H1 (cell line): ENCODE measurements around the gene MEP1B. TPM values are rescaled to one million over a fixed set of nuclear protein-coding genes. Genes with fewer than 3 reads are reported as not detected.

Experiments
- CTCF ChIA-PET: fragments of 300-600 bp; sonication (Branson Sonifier 250); formaldehyde crosslinking; loops from one replicate; lab custom pipeline; 2021; ENCODE audit not compliant: partially characterized antibody; lab: Charles Lee
- POLR2A ChIA-PET: fragments of 300-600 bp; sonication (Branson Sonifier 250); formaldehyde crosslinking; loops from one replicate; lab custom pipeline; 2021; ENCODE audit warnings: inconsistent platforms; ENCODE audit not compliant: partially characterized antibody; lab: Charles Lee
- DNase-seq, 2 experiments: peaks; one replicate each; pipeline versions ENCODE4 v3.0.0 to v3.0.0-alpha.2; 2010 to 2022; ENCODE audit warnings: low spot score in 2 of 2, low read depth in 1 of 2, mixed read lengths in 1 of 2
- FAIRE-seq: peaks from 2 replicates; lab custom pipeline; 2011; peaks lifted over from hg19 to GRCh38; lab: Jason Lieb, UNC
- H2AFZ ChIP-seq: 2 replicates; pipeline ENCODE4 v1.8.1; 2012; ENCODE audit warnings: low read length, inconsistent platforms
- H2AK5ac ChIP-seq: 2 replicates; pipeline ENCODE4 v1.6.1; 2013; ENCODE audit warnings: low read depth, low read length
- H2BK120ac ChIP-seq: replicated peaks from 2 replicates; pipeline ENCODE3; 2013; ENCODE audit warnings: low read depth, low read length, inconsistent platforms
- H2BK12ac ChIP-seq: 2 replicates; pipeline ENCODE4 v1.6.1; 2013; ENCODE audit warnings: low read depth, low read length
- H2BK15ac ChIP-seq: 2 replicates; pipeline ENCODE4 v1.6.1; 2013; ENCODE audit warnings: low read length
- H2BK20ac ChIP-seq: 2 replicates; pipeline ENCODE4 v1.6.1; 2013; ENCODE audit warnings: low read length
- H2BK5ac ChIP-seq: 2 replicates; pipeline ENCODE4 v1.6.1; 2013; ENCODE audit warnings: low read depth, low read length
- H3K14ac ChIP-seq: 2 replicates; pipeline ENCODE4 v1.6.1; 2013; ENCODE audit warnings: inconsistent platforms; ENCODE audit not compliant: insufficient read length
- H3K18ac ChIP-seq: 2 replicates; pipeline ENCODE4 v1.6.1; 2013; ENCODE audit warnings: low read length; ENCODE audit errors: extremely low read depth
- H3K23ac ChIP-seq: 2 replicates; pipeline ENCODE4 v1.6.1; 2013; ENCODE audit warnings: inconsistent platforms; ENCODE audit not compliant: insufficient read length
- H3K23me2 ChIP-seq: 2 replicates; pipeline ENCODE4 v1.6.1; 2013; ENCODE audit warnings: low read depth, low read length
- H3K27ac ChIP-seq: 2 replicates; pipeline ENCODE4 v1.6.1; 2011; ENCODE audit warnings: low read depth, low read length, inconsistent platforms
- H3K27me3 ChIP-seq, 4 experiments: replicated peaks in 1 of 4; 1 replicate in 1 of 4; 2 replicates in 3 of 4; pipeline versions ENCODE4 v1.6.1 to v1.8.1; 2011 to 2013; ENCODE audit warnings: low read length in 3 of 4, mild to moderate bottlenecking in 3 of 4, inconsistent platforms in 2 of 4, mixed read lengths in 2 of 4, moderate library complexity in 1 of 4; ENCODE audit not compliant: control insufficient read depth in 3 of 4, insufficient read depth in 3 of 4; ENCODE audit errors: extremely low read depth in 1 of 4
- H3K36me3 ChIP-seq, 4 experiments: 2 replicates each; pipeline versions ENCODE4 v1.6.1 to v1.8.1; 2011 to 2013; ENCODE audit warnings: mild to moderate bottlenecking in 4 of 4, low read length in 3 of 4, moderate library complexity in 2 of 4, control low read depth in 1 of 4, inconsistent platforms in 1 of 4; ENCODE audit not compliant: insufficient read depth in 4 of 4, control insufficient read depth in 2 of 4
- H3K4ac ChIP-seq: replicated peaks from 2 replicates; pipeline ENCODE3; 2013; ENCODE audit warnings: low read length, low read depth, mixed read lengths, inconsistent platforms; ENCODE audit not compliant: insufficient read length
- H3K4me1 ChIP-seq, 4 experiments: replicated peaks in 1 of 4; 1 replicate in 1 of 4; 2 replicates in 3 of 4; pipeline versions ENCODE4 v1.6.1 to v1.8.1; 2011 to 2013; ENCODE audit warnings: low read length in 3 of 4, inconsistent platforms in 2 of 4, mixed read lengths in 1 of 4; ENCODE audit not compliant: insufficient read depth in 4 of 4, control insufficient read depth in 3 of 4
- H3K4me2 ChIP-seq, 2 experiments: 2 replicates each; pipeline versions ENCODE4 v1.6.1 to v1.8.1; 2011 to 2013; ENCODE audit warnings: low read depth in 2 of 2, low read length in 2 of 2, control low read depth in 1 of 2, inconsistent platforms in 1 of 2, mild to moderate bottlenecking in 1 of 2; ENCODE audit not compliant: insufficient read depth in 1 of 2
- H3K4me3 ChIP-seq, 4 experiments: fragments of 200-600, 300-600 bp in 1 of 4; sonication (generic), shearing (Covaris generic), sonication (Bioruptor Twin) in 1 of 4; 2 replicates each; pipeline versions ENCODE4 v1.5.1 to v1.8.1; 2011 to 2016; ENCODE audit warnings: low read length in 4 of 4, low read depth in 3 of 4, control low read depth in 2 of 4, inconsistent platforms in 2 of 4, mild to moderate bottlenecking in 2 of 4, mixed read lengths in 1 of 4, moderate library complexity in 1 of 4; ENCODE audit not compliant: insufficient read depth in 2 of 4; ENCODE audit errors: extremely low read depth in 1 of 4
- H3K56ac ChIP-seq: replicated peaks from 2 replicates; pipeline ENCODE3; 2013; ENCODE audit warnings: low read depth, mild to moderate bottlenecking, mixed read lengths, low read length, inconsistent platforms; ENCODE audit not compliant: insufficient read length
- H3K79me1 ChIP-seq: 2 replicates; pipeline ENCODE4 v1.6.1; 2013; ENCODE audit warnings: low read depth, low read length, control low read depth
- H3K79me2 ChIP-seq, 2 experiments: 2 replicates each; pipeline versions ENCODE4 v1.6.1 to v1.8.1; 2012 to 2013; ENCODE audit warnings: low read length in 2 of 2, mild to moderate bottlenecking in 2 of 2, inconsistent platforms in 1 of 2; ENCODE audit not compliant: insufficient read depth in 2 of 2, control insufficient read depth in 1 of 2
- H3K9ac ChIP-seq, 4 experiments: replicated peaks in 1 of 4; 1 replicate in 1 of 4; 2 replicates in 3 of 4; pipeline versions ENCODE4 v1.6.1 to v1.8.1; 2011 to 2013; ENCODE audit warnings: low read depth in 3 of 4, low read length in 3 of 4, control low read depth in 2 of 4, mild to moderate bottlenecking in 2 of 4, moderate library complexity in 2 of 4, inconsistent platforms in 1 of 4; ENCODE audit errors: extremely low read depth in 1 of 4
- H3K9me3 ChIP-seq, 2 experiments: 2 replicates each; pipeline versions ENCODE4 v1.6.1 to v1.8.1; 2012 to 2013; ENCODE audit warnings: mild to moderate bottlenecking in 2 of 2, moderate library complexity in 2 of 2, control low read depth in 1 of 2, inconsistent platforms in 1 of 2, low read depth in 1 of 2, low read length in 1 of 2, mixed read lengths in 1 of 2; ENCODE audit not compliant: insufficient read depth in 2 of 2
- H4K20me1 ChIP-seq, 2 experiments: replicated peaks in 1 of 2; 2 replicates each; pipeline versions ENCODE3 to v1.8.1; 2011 to 2013; ENCODE audit warnings: inconsistent platforms in 2 of 2, low read length in 2 of 2, mild to moderate bottlenecking in 1 of 2; ENCODE audit not compliant: insufficient read depth in 2 of 2, control insufficient read depth in 1 of 2
- H4K5ac ChIP-seq: 2 replicates; pipeline ENCODE4 v1.6.1; 2013; ENCODE audit warnings: low read length, low read depth, mixed read lengths, inconsistent platforms; ENCODE audit not compliant: insufficient read length
- H4K8ac ChIP-seq: 2 replicates; pipeline ENCODE4 v1.8.0; 2013; ENCODE audit warnings: mild to moderate bottlenecking, moderate library complexity, low read length, inconsistent platforms; ENCODE audit not compliant: insufficient read depth; ENCODE audit errors: extremely low read depth
- H4K91ac ChIP-seq: replicated peaks from 2 replicates; pipeline ENCODE3; 2013; ENCODE audit warnings: low read length, mixed read lengths, inconsistent platforms; ENCODE audit not compliant: insufficient read length
- CTCF ChIP-seq, 3 experiments: IDR thresholded peaks; 1 replicate in 2 of 3; 2 replicates in 1 of 3; pipeline versions ENCODE4 v1.5.1 to v1.6.1; 2011; ENCODE audit warnings: low read length in 3 of 3, mild to moderate bottlenecking in 3 of 3, inconsistent platforms in 2 of 3, low read depth in 1 of 3, moderate library complexity in 1 of 3; ENCODE audit not compliant: insufficient read depth in 1 of 3; ENCODE audit errors: control extremely low read depth in 1 of 3
- RAD21 ChIP-seq, 2 experiments: IDR thresholded peaks in 1 of 2; conservative IDR thresholded peaks in 1 of 2; 2 replicates each; pipeline ENCODE4 v1.6.1; 2011; ENCODE audit warnings: low read depth in 2 of 2, low read length in 2 of 2, improper control_type of control experiment in 1 of 2, inconsistent platforms in 1 of 2, mild to moderate bottlenecking in 1 of 2, moderate library complexity in 1 of 2
- TAF1 ChIP-seq: IDR thresholded peaks from 2 replicates; pipeline ENCODE4 v1.6.1; 2011; ENCODE audit warnings: mild to moderate bottlenecking, low read depth, low read length
- WGBS, 2 experiments: shearing (Covaris generic) in 1 of 2; methylation state at CpG; one replicate each; pipeline versions ENCODE4 v1.1.6 to v1.1.7; 2013 to 2015; ENCODE audit warnings: low lambda C conversion rate in 2 of 2, mixed read lengths in 2 of 2, inconsistent platforms in 1 of 2, low coverage in 1 of 2, missing lambda C conversion rate in 1 of 2; ENCODE audit not compliant: insufficient replicate concordance in 2 of 2, insufficient coverage in 1 of 2, insufficient read length in 1 of 2; ENCODE audit errors: extremely low coverage in 1 of 2, missing lambda C conversion rate in 1 of 2; 5-methylcytosine and 5-hydroxymethylcytosine counted together
- polyA plus RNA-seq, 7 experiments: library from polyadenylated mRNA; depleted of rRNA in 3 of 7; stranded (reverse) in 5 of 7; unstranded in 2 of 7; fragments of >200 nt in 5 of 7; fragments of 200-250 nt in 2 of 7; gene quantifications; 1 replicate in 5 of 7; 2 replicates in 1 of 7; 4 replicates in 1 of 7; pipeline versions ENCODE4 v1.2.1 to v1.2.3, GENCODE V29; 2011 to 2013; ENCODE audit warnings: missing spikeins in 2 of 7, mixed read lengths in 2 of 7
- total RNA-seq: library from RNA; stranded (reverse); fragmentation: NEBNext Ultra II Directional; extraction: Animal tissue kit (Norgen Biotek cat#: 25700); gene quantifications from 2 replicates; pipeline ENCODE4 v1.2.1, GENCODE V29; 2021

Gene MEP1B
- total and polyA plus RNA-seq, 2 of the 8 experiments (the other 6 are each of a cell fraction or from before 2014, with no cell fraction given) = not detected

- no peak overlapping the region for H3K9ac ChIP-seq
- no peak overlapping the region for H2BK5ac ChIP-seq
- H3K79me2 ChIP-seq = no peaks in the 10 kb centered on the region
- no peak overlapping the region for H4K8ac ChIP-seq
- no peak overlapping the region for H2BK120ac ChIP-seq
- H3K18ac ChIP-seq = no peak overlapping the region
- ChIA-PET CTCF (interaction anchor here (0.8 to 3.1 kb wide), 13 partner anchors 10 to 248 kb away, joined by 3 to 49 read pairs (median 5); no protein-coding TSS in a partner anchor), POLR2A (no interaction called here)
- no peaks in the 10 kb centered on the region; a peak in 1 of 7 replicates for H3K27me3 ChIP-seq
- H3K4me3 ChIP-seq = no peak overlapping the region
- H2BK20ac ChIP-seq = no peak overlapping the region
- no peaks in the 10 kb centered on the region for H3K79me1 ChIP-seq
- no peak overlapping the region for H3K4me2 ChIP-seq
- H4K5ac ChIP-seq = no peak overlapping the region
- no peaks in the 10 kb centered on the region for H3K9me3 ChIP-seq
- no peak overlapping the region for H3K4ac ChIP-seq
- no peaks in the 10 kb centered on the region for H4K20me1 ChIP-seq
- no peaks in the 10 kb centered on the region for H3K23me2 ChIP-seq
- H2AFZ ChIP-seq = no peak overlapping the region
- 85% methylated on average over 5 of the region's 5 CpGs; no CpG with 5 or more reads in 1 of the 2 experiments for WGBS, 2 experiments
- H2BK15ac ChIP-seq = no peak overlapping the region
- no peak overlapping the region for H4K91ac ChIP-seq
- H3K14ac ChIP-seq = no peak overlapping the region
- TF ChIP-seq CTCF (IDR thresholded peaks at IDR 0.05; ENCODE audit: control extremely low read depth in 1 of 3, insufficient read depth in 1 of 3, low read depth in 1 of 3, low read length in 3 of 3) (peak in 1 of 3 experiments; percentile 46; a peak in 1 of 4 replicates), RAD21 (IDR thresholded peaks at IDR 0.05 in 1 of 2, conservative IDR thresholded peaks at IDR 0.05 in 1 of 2; ENCODE audit: low read depth in 2 of 2, low read length in 2 of 2) (peak in 1 of 2 experiments; percentile 21; a peak in 1 of 4 replicates), TAF1 (no peak)
- H3K56ac ChIP-seq = no peak overlapping the region
- DNase-seq (no peak), FAIRE-seq (no peak)
- no peak overlapping the region for H3K27ac ChIP-seq
- no peak overlapping the region for H2BK12ac ChIP-seq
- H3K36me3 ChIP-seq = no peaks in the 10 kb centered on the region
- H3K23ac ChIP-seq = no peak overlapping the region
- no peaks in the 10 kb centered on the region for H3K4me1 ChIP-seq
- no peak overlapping the region for H2AK5ac ChIP-seq
Observed at GRCh38 chr18:32261003-32261402, 71.2 kb downstream of the MEP1B start.
